Measurements from ENCODE around the gene GDF10.

DNA sequence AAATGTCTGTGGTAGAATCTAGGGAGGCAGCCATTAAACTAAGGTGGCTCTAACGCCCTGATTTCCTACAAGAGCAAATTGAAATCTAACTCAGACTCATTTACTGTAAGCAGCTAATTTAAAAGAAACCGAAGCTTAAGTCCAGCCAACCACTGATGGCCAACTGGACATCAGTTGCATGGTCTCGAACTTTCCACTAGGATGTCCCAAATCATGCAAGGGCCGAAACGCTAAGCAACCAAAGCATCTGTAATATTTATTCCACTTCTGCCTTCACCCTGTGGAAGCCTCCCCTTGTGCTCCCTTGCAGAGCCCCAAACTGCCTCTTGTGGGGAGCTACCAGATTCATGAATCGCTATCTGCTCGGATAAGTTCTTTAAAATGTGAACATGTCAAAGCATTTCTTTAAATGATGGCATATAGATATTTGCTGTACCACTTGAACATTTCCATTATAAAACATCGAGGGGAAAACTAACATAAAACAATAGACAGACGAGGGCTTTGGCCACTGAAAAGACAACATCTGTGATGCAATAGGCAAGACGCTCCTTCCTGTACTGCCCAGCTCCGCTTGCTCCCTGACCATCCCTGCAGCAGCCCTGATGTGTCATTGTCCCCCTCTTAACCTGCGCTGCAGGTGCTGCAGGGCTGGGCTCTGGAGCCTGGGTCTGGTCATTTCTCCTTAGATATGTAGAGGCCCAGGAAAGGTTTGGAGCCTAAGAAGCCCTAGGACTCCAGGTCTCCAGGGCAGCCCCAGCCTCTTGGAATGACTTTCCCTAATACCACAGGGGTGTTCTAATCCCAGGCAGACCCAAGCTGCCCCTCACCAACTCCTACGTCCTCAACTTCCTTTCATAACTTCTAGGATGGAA lies 45.2 kb downstream of the GDF10 start:
- TF ChIP-seq CTCF (optimal IDR thresholded peaks at IDR 0.05 in 1 of 3, IDR thresholded peaks at IDR 0.05 in 1 of 3, conservative IDR thresholded peaks at IDR 0.05 in 1 of 3; ENCODE audit: extremely low read depth in 1 of 3, insufficient read depth in 2 of 3, low read length in 3 of 3), result no peak
- TF ChIP-seq EZH2 (IDR thresholded peaks at IDR 0.05; ENCODE audit: low read length), result no peak

All from keratinocyte (primary cell).